Activated T-helper 9 cell treated with anti-CD3 and anti-CD28 coated beads, Interleukin-2, amount 50 U/mL, for 16 hours (primary cell): ENCODE measurements around the gene AP4E1.
"Not testable (repeated sequence)": the region's sequence is repeated elsewhere in the genome, so short reads cannot be mapped to it uniquely, and the experiment has no call there.

Experiments used
- DNase-seq: peaks from one replicate; pipeline ENCODE4 v3.0.0-alpha.2; 2020; ENCODE audit warnings: low read depth

Gene AP4E1

DNA sequence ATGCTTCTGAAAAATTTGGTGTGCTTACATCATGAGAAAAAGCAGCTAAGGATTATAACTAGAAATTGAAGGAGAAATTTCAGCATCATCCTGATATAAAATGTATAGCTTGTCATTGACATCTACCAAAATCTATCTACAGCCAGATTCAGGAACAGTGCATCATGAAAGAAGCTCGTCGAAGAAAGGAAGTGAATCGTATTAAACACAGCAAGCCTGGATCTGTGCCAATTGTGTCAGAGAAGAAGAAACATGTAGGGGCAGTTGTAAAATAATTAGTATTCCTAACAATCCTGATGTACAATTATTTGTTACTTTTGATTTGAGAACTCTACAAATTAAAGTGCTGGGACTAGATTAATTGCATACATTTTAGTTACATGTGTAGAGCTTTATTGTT, 37.2 kb downstream of the AP4E1 start:
- DNase-seq, result no peak

GRCh38 chr15:50950745-50951144, 42.3 kb downstream of the AP4E1 start:
- DNase-seq, result not testable (repeated sequence)

- DNase-seq, result no peak
Measured at GRCh38 chr15:50953302-50953701, 44.8 kb downstream of the AP4E1 start.

DNA sequence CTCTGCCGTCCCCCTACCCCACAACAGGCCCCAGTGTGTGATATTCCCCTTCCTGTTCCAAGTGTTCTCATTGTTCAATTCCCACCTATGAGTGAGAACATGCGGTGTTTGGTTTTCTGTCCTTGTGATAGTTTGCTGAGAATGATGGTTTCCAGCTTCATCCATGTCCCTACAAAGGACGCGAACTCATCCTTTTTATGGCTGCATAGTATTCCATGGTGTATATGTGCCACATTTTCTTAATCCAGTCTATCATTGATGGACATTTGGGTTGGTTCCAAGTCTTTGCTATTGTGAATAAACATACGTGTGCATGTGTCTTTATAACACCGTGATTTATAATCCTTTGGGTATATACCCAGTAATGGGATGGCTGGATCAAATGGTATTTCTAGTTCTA, 46.4 kb downstream of the AP4E1 start:
- not testable (repeated sequence) for DNase-seq

DNA sequence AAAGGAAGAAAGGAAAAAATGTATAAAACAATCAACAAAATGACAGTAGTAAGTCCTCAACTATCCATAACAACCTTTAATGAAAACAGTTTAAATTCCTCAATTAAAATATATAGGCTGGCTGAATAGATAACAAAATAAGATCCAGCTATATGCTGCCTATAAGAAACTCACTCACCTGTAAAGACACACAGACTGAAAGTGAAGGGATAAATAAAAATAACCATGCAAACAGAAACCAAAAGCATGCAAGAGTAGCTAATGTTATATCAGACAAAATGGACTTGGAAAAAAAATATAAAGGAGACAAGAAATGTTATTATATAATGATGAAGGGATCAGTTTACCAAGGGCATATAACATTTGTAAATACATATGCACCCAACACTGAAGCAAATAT, 51.2 kb downstream of the AP4E1 start:
- DNase-seq, result no peak

- no peak for DNase-seq
Measured at GRCh38 chr15:50964075-50964474, 55.6 kb downstream of the AP4E1 start.

DNA sequence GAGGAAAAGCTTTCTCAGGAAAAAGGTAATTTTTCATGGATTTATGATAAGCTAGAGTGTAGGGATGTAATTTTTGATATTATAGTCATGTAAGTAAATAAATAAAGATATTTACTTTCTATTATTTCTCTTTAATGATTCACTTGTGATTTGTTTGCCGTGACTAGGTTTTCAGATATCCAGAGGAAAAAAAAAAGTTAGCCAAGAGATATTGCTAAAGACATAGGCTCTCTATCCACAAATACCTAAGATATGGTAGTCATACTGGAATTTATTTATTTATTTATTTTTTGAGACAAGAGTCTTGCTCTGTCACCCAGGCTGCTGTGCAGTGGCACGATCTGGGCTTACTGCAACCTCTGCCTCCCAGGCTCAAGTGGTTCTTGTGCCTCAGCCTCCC, 59.9 kb downstream of the AP4E1 start:
- no peak for DNase-seq

DNA sequence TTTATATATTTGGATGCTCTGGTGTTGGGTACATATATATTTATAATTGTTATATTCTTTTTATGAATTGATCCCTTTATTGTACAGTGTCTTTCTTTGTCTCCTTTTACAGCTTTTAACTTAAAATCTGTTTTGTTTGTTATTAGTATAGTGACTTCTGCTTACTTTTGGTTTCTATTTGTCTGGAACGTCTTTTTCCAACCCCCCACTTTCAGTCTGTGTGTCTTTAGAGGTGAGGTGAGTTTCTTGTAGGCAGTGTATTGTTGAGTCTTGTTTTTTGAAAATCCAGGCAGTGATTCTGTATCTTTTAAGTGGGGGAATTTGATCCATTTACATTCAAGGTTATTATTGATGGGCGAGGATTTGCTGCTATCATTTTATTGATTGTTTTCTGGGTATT, 62.0 kb downstream of the AP4E1 start:
- no peak for DNase-seq

DNA sequence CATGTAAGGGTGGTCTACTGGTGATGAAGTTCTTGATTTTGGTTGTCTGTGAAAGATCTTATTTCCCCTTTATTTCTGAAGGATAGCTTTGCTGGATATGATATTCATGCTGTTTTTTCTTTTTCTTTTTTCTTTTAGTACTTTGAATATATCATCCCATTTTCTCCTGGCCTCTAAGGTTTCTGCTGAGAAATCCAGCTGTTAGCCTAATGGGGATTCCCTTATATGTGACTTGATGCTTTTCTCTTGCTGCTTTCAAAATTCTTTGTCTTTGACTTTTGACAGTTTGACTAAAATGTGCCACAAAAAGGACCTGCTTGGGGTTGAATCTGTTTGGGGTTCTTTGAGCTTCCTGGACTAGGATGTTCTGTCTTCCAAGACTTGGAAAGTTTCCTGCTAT, 62.6 kb downstream of the AP4E1 start:
- no peak for DNase-seq

- DNase-seq, result no peak
Measured at GRCh38 chr15:50971542-50971941, 63.1 kb downstream of the AP4E1 start.

GRCh38 chr15:50973605-50974004, 65.1 kb downstream of the AP4E1 start:
- no peak for DNase-seq

DNA sequence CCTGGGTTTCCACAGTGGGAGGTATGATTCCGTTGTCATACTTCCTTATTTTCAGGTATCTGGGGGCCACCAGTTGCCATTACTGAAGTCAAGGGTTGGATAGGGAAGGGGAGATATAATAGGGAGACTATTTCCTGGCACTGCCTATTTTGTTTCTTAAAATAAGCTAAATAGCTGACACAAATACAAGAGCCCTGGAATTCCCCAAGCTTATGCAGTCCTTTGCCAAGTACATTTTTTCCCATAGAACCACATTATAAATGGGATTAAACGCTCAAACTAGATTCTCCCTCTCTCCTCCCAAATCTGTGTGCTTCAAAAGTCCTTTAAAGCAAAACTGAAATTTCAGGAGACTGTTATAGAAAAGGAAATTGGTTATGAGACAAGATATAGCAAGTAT, 68.7 kb downstream of the AP4E1 start:
- no peak for DNase-seq

GRCh38 chr15:50978580-50978979, 70.1 kb downstream of the AP4E1 start:
- DNase-seq, result no peak

- DNase-seq, result no peak
Measured at GRCh38 chr15:50979041-50979440, 70.6 kb downstream of the AP4E1 start.

GRCh38 chr15:50993598-50993997, 85.1 kb downstream of the AP4E1 start:
- no peak for DNase-seq

GRCh38 chr15:50996641-50997040, 88.2 kb downstream of the AP4E1 start:
- DNase-seq, result no peak

- no peak for DNase-seq
Measured at GRCh38 chr15:50997371-50998051, 89.0 kb downstream of the AP4E1 start.

- DNase-seq, result no peak
Measured at GRCh38 chr15:51004103-51004551, 95.6 kb downstream of the AP4E1 start.

- no peak for DNase-seq
Measured at GRCh38 chr15:51006336-51006985, 98.0 kb downstream of the AP4E1 start.

- DNase-seq, result no peak
Measured at GRCh38 chr15:51007131-51007666, 98.7 kb downstream of the AP4E1 start.

- no peak for DNase-seq
Measured at GRCh38 chr15:51011212-51011611, 102.7 kb downstream of the AP4E1 start.

GRCh38 chr15:51016615-51017014, 108.1 kb downstream of the AP4E1 start:
- no peak for DNase-seq

GRCh38 chr15:51022206-51022605, 113.7 kb downstream of the AP4E1 start:
- no peak for DNase-seq

- DNase-seq, result no peak
Measured at GRCh38 chr15:51023499-51023898, 115.0 kb downstream of the AP4E1 start.
